Activated T-helper 1 cell treated with Interleukin-2 at 50 U/mL for 16 hours (primary cell): ENCODE data around the gene TPRN.

Source experiments
- DNase-seq: peaks from one replicate; pipeline ENCODE4 v3.0.0-alpha.2; 2020; ENCODE audit warnings: low read depth

The TPRN gene

GRCh38 chr9:137236238-137236935 is 35.8 kb upstream of the TPRN start:
- peak; percentile 82 for DNase-seq

DNA sequence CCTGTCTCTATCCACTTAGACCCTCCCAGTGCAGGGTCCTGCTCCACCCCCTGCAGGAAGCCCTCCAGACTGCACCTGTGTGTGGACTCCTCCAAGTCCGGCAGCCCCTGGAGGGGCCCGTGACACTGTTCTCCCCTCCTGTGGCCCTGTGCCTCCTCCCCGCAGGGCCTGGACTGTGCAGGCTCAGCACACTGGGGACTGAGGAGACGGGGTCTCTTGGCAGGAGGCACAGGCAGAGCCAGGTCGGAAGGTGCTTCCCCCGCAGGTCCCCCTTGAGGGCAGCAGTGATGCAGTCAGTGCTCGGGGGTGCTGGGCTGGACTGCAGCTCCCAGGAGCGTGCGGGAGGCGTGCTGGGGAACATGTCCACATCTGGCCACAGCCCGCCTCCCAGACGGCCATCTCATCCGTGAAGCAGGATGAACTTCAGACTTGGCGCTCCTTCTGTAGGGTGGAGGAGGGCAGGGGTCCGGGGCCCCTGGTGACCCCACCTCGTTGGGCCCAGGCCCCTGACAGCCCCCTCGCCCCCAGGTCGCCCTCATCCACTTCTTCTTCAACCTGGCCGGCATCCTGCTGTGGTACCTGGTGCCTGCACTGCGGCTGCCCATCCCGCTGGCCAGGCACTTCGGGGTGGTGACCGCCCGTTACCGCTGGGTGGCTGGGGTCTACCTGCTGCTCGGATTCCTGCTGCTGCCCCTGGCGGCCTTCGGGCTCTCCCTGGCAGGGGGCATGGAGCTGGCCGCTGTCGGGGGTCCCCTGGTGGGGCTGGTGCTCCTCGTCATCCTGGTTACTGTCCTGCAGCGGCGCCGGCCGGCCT is 35.1 kb upstream of the TPRN start:
- no peak for DNase-seq

GRCh38 chr9:137234758-137235423 is 34.4 kb upstream of the TPRN start:
- no peak for DNase-seq

DNA sequence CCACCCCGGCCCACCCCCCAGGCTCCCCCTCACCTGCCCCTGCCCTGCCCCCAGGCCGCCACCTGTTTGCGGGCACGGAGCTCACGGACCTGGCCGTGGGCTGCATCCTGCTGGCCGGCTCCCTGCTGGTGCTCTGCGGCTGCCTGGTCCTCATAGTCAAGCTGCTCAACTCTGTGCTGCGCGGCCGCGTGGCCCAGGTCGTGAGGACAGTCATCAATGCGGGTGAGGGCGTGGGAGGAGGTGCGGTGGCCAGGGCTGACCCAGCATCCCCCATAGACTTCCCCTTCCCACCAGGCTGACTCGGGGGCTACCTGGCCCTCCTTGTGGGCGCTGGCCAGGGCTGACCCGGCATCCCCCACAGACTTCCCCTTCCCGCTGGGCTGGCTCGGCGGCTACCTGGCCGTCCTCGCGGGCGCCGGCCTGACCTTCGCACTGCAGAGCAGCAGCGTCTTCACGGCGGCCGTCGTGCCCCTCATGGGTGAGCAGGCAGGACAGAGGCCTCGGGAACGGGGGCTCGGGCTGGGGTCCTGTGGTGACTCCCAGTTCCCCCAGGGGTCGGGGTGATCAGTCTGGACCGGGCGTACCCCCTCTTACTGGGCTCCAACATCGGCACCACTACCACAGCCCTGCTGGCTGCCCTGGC is 33.6 kb upstream of the TPRN start:
- DNase-seq, result no peak

- no peak for DNase-seq
Measured at GRCh38 chr9:137233143-137233980, 32.8 kb upstream of the TPRN start.

- no peak for DNase-seq
Measured at GRCh38 chr9:137232510-137232909, 32.0 kb upstream of the TPRN start.

- DNase-seq, result no peak
Measured at GRCh38 chr9:137232101-137232500, 31.6 kb upstream of the TPRN start.

DNA sequence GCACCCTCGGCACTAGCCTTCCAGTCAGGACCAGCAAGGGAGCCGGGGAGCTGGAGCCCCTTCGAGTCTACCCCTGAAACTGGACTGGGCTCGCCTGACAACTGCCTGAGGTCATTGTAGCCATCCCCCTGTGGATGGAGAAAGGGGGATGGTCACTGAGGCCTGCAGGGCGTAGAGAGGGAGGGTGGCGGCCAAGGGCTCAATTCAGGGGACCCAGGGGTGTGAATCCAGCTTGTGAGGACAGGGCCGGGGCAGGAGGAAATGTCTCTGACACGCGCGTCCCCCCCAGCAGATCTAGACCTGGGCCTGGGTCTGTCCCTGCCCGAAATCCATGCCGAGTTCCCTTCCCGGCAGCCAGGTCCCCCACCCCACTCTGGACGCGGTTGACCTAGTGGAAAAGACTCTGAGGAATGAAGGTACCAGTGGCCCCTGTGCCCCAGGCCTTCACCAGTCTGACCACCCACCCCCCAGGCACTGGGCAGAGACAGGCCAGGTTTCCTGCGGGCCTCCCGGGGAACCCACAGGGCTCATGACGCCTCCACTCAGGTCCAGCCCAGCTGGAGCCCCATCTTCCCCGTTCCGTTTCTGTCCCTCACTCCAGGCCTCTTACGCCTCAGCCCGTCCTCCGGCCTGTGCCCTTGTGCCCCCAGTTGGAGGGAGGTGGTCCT is 31.0 kb upstream of the TPRN start:
- DNase-seq, result no peak

DNA sequence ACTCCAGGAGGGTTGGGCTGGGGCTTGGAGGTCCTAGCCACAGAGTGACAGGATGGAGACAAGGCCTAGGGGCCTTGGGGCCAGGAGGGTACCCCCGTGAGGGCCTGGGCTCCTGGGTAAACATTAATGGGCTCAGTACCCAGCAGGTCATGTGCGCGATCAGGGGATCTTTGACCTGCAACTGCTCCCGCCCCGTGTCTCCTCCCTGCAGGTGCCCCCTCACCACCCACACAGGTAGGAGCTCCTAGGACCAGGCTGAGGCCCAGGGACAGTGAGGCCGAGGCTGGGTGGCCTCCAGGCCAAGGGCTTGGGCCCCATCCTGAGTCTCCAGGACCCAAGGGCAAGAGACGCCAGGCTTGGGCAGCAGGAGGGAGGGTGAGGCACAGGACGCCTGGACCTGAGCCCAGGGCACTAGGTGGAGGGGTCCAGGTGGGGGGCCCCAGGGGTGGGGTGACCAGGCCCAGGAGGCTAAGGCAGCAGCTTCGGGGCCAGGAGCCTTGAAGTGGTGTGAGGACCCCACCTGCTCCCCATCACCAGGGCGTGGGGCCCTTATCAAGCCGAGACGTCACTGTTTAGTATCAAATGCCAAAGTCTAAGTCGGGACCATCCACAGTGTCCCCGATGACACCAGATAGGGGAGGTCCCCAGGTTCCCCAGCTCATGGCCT is 30.3 kb upstream of the TPRN start, which contains the start of gene SLC34A3:
Gene SLC34A3 (plus strand): TSS at position 197 of the 667 bp plus-strand sequence. CDS start 802 bp downstream, outside the sequence.
- DNase-seq, result no peak

DNA sequence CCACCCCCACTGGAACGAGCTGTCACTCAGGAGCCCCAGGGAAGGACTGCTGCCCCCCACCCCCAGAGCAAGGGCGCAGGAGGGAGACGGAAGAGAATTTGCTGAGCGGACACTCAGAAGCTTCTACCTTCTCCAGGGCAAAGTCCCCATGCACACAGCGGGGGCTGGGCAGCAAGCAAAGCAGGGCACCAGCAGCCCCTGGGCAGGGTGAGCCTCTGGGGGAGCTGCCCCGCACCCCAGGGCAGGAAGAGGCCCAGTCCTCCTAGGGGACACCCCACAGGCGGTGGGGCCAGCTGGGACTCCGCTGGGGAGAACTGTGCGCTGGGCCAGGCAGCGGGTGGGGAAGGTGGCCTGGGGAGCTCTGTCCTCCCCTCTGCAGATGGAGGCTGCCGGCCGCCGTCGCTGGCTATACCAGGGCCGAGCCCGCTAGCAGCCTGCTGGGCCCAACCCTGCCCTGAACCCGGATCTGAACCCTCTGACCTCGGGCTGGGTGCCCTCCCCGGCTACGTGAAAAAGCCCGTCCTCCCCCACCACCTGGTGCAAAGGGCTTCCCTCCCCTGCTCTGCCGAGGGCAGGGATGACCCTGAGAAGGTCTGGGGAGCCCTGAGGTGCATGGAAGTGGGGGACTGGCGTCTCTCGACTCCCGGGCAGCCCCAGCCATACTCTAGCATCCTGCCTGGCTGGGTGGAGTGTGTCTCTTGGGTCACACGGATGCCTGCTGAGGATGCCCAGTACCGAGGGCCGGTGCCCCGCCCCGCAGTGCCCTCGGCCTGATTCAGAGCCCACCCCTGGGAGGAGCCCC is 29.6 kb upstream of the TPRN start:
- no peak for DNase-seq

- no peak for DNase-seq
Measured at GRCh38 chr9:137228968-137229896, 28.7 kb upstream of the TPRN start.

DNA sequence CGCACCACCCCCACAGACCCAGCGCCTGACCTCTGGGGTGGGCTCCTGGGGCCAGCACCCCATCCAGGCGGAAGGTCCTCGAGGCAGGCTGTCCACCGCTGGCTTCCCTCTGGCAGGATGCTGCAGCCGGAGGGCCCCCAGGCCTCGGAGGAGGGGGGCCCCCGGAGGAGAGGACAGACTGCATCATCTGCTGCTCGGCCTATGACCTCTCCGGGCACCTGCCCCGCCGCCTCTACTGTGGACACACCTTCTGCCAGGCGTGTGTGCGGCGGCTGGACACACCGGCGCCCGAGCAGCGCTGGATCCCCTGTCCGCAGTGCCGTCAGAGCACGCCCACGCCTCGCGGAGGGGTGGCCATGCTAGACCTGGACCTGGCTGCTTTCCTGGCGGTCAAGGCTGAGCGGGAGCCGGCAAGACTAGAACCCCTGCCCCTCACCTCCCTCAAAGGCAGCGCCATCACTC is 28.0 kb upstream of the TPRN start:
- DNase-seq, result no peak

DNA sequence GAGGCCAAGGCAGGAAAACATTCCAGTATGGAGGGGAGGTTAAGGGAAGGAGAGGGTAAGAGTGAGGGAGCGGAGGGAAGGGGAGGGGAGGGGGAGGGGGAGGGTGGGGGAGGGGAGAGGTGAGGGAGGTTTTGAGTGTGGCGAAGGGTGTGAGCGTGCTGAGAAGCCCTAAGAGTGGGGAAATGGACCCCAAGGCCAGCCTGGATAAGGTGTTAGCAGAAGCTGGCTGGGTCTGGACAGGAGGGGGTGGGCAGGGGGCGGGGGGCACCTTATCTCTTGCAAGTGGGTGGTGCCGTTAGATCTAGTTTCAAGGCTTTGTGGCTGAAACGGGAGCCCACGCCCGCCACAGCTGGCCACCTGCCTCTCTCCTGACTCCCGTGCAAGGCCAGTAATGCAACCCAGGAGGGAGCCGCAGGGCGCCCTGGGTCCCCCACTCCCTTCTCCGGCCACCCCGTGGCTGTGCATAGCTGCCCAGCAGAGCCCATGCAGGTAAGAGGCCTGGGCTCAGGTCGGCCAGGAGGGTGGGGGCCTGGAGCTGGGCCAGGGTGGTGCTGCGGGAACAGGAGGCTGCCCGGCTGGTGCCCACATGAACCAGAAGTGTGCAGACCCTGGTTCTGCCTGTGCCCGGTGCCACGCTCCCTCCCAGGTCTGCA is 27.4 kb upstream of the TPRN start:
- no peak for DNase-seq

DNA sequence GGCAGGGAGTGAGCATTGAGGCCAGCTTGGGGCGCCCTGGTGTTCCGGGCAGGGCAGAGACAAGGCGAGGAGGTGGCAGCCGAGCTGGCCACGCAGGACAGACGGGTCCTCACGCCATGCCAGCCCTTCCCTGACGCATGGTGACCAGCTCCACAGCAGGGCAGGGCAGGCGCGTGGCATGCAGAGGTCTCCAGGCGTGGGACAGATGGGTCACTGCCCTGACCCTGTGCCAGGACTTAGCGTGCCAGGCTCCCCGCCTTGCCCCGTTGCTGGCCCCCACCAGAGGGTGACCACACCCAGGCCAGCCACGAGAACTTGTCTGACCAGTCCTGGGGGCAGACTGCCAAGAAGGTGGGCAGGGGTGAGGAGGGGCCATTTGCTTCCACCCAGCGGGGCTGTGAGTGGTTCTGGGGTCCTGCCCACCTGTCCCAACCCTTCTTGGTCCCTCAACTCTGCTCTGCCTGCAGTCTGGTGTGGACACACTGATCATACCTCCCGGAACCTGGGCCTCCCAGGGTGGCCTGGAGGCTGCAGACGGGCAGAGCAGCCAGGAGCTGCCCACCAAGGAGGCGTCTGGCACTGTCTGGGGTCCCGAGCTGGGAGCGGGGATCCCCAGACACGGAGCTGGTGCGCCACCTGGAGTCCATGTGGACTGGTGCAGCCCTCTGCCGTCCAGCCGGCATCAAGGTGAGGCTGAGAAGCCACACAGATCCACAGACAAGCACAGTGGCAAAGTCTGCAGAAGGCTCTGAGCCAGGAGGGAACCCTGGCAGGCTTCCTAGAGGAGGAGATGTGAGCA is 26.7 kb upstream of the TPRN start, which contains the start of gene RNF224:
Gene RNF224 (plus strand): TSS at position 449 of the 799 bp plus-strand sequence. CDS start 834 bp downstream, outside the sequence.
- peak; percentile 68 for DNase-seq

- no peak for DNase-seq
Measured at GRCh38 chr9:137226338-137227053, 26.0 kb upstream of the TPRN start.
